ENCODE data around the gene LDLRAD2. TPM values are rescaled to one million over a fixed set of nuclear protein-coding genes. Genes with fewer than 3 reads are reported as not detected.

LDLRAD2 gene, protein sequence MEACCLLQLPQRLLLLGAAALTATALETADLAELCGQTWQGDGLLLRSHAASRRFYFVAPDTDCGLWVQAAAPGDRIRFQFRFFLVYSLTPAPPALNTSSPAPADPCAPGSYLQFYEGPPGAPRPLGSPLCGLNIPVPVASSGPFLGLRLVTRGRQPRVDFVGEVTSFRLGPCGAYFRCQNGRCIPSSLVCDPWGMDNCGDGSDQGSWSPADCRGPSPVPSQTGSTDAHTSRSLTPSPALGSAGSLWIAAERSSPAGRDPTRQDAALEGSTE
- 0.88 and 1.0 TPM in 2 replicates for total RNA-seq (2021)
- long read RNA-seq, partial matches to known transcripts = 0 of 1 reads
- long read RNA-seq, other reads (novel, unspliced or antisense) = 1 of 1 reads

GRCh38 chr1:21811875-21812305 is at the start of gene LDLRAD2:
LDLRAD2 (plus strand) TSS chr1:21812265; CDS start chr1:21812452, 187 bp downstream.
- H3K4ac ChIP-seq (ENCODE audit: low read depth, low read length) = no peak within 1 kb of the TSS
- H2BK15ac ChIP-seq (ENCODE audit: low read depth, low read length) = no peak within 1 kb of the TSS
- Mint-ChIP-seq H3K4me3 (no peak within 1 kb of the TSS; a peak in 1 of 5 replicates), H3K27ac (no peak within 1 kb of the TSS; a peak in 1 of 7 replicates), H3K4me1 (peaks cover 5 to 7% of the 10 kb centered on the region in 2 experiments), H3K36me3 (ENCODE audit: insufficient read depth in 1 of 3, low read depth in 3 of 3) (no peaks in the 10 kb centered on the region), H3K27me3 (ENCODE audit: low read depth) (peaks cover 16% of the 10 kb centered on the region), H3K9me3 (no peaks in the 10 kb centered on the region; a peak in 1 of 5 replicates)
- no peak within 1 kb of the TSS for H3K9ac ChIP-seq (ENCODE audit: extremely low read depth, insufficient read length, low read length)
- H2BK20ac ChIP-seq (ENCODE audit: low read depth, low read length, poor library complexity, severe bottlenecking) = no peak within 1 kb of the TSS
- DNase-seq = no peak
- no peak within 1 kb of the TSS for H3K23ac ChIP-seq (ENCODE audit: insufficient read length, low read depth, low read length)
- H3K79me1 ChIP-seq (ENCODE audit: insufficient read depth, low read depth, low read length, poor library complexity, severe bottlenecking) = no peaks in the 10 kb centered on the region
- H3K14ac ChIP-seq (ENCODE audit: insufficient read depth, low read length) = no peak within 1 kb of the TSS
- H3K27me3 ChIP-seq (ENCODE audit: insufficient read depth, low read length) = no peaks in the 10 kb centered on the region
- no peaks in the 10 kb centered on the region for H3K9me3 ChIP-seq (ENCODE audit: control insufficient read depth, low read depth, low read length)
- no peak within 1 kb of the TSS for H2AFZ ChIP-seq (ENCODE audit: low read length)
- H3K4me2 ChIP-seq (ENCODE audit: insufficient read depth, insufficient read length, low read length) = no peak within 1 kb of the TSS
- no peak within 1 kb of the TSS for H3K18ac ChIP-seq (ENCODE audit: insufficient read length, low read depth, low read length)
- H3T11ph ChIP-seq (ENCODE audit: low read length) = no peak within 1 kb of the TSS
- H3K79me2 ChIP-seq (ENCODE audit: insufficient read depth, low read length) = 0 out of 2 replicates have a peak, but pooled peaks cover 2% of the 10 kb centered on the region
- H4K20me1 ChIP-seq (ENCODE audit: control insufficient read depth, insufficient read depth, insufficient read length) = no peaks in the 10 kb centered on the region
- no peak within 1 kb of the TSS for H3K27ac ChIP-seq (ENCODE audit: insufficient read length, low read depth, low read length)
- TF ChIP-seq, protein P1, sequence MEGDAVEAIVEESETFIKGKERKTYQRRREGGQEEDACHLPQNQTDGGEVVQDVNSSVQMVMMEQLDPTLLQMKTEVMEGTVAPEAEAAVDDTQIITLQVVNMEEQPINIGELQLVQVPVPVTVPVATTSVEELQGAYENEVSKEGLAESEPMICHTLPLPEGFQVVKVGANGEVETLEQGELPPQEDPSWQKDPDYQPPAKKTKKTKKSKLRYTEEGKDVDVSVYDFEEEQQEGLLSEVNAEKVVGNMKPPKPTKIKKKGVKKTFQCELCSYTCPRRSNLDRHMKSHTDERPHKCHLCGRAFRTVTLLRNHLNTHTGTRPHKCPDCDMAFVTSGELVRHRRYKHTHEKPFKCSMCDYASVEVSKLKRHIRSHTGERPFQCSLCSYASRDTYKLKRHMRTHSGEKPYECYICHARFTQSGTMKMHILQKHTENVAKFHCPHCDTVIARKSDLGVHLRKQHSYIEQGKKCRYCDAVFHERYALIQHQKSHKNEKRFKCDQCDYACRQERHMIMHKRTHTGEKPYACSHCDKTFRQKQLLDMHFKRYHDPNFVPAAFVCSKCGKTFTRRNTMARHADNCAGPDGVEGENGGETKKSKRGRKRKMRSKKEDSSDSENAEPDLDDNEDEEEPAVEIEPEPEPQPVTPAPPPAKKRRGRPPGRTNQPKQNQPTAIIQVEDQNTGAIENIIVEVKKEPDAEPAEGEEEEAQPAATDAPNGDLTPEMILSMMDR (conservative IDR thresholded peaks at IDR 0.05) = no peak
- H4K91ac ChIP-seq (ENCODE audit: insufficient read length, low read depth, low read length) = no peak within 1 kb of the TSS
- no CpG with 5 or more reads among the region's 2 CpGs for WGBS (ENCODE audit: extremely low coverage, insufficient read length, low lambda C conversion rate)
- H2AK5ac ChIP-seq (ENCODE audit: insufficient read length, low read length) = no peak within 1 kb of the TSS
- H2BK5ac ChIP-seq (ENCODE audit: insufficient read length, low read length) = no peak within 1 kb of the TSS
- no peak within 1 kb of the TSS for H2BK120ac ChIP-seq (ENCODE audit: low read depth, low read length, poor library complexity, severe bottlenecking)
- H3K4me1 ChIP-seq (ENCODE audit: insufficient read depth, low read length) = no peaks in the 10 kb centered on the region
- no peak within 1 kb of the TSS for H3K56ac ChIP-seq (ENCODE audit: insufficient read length, low read depth, low read length)
- H4K5ac ChIP-seq (ENCODE audit: insufficient read length, low read depth, low read length) = no peak within 1 kb of the TSS
- no peaks in the 10 kb centered on the region for H3K23me2 ChIP-seq (ENCODE audit: insufficient read length, low read depth, low read length, poor library complexity, severe bottlenecking)
- H4K8ac ChIP-seq (replicated peaks; ENCODE audit: insufficient read length, low read depth, low read length) = no peak within 1 kb of the TSS
- H2BK12ac ChIP-seq (ENCODE audit: insufficient read length, low read depth, low read length) = no peak within 1 kb of the TSS
